ENCODE data around the gene GFM2.

DNA sequence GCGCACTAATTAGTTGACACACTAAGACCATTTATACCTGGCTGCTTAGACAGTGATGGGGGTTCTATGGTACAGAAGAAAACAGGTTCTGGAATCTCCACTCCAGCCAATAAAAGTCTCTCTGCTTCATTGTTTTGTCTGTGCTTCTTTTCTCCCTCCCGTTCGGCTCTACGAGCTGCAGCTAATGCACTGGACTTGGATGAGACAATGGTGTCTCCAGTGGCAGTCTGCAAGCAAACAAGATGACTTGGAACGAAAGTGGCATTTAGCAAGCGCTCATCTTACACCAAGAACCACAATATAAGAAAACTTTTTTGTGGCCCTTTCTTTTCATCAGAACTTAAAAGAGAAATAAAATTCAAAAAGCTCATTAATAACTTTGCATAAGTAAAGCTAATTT is 30.2 kb downstream of the GFM2 start:
- no peak for TF ChIP-seq POLR2A (IDR thresholded peaks at IDR 0.05)
- TF ChIP-seq, protein P1, sequence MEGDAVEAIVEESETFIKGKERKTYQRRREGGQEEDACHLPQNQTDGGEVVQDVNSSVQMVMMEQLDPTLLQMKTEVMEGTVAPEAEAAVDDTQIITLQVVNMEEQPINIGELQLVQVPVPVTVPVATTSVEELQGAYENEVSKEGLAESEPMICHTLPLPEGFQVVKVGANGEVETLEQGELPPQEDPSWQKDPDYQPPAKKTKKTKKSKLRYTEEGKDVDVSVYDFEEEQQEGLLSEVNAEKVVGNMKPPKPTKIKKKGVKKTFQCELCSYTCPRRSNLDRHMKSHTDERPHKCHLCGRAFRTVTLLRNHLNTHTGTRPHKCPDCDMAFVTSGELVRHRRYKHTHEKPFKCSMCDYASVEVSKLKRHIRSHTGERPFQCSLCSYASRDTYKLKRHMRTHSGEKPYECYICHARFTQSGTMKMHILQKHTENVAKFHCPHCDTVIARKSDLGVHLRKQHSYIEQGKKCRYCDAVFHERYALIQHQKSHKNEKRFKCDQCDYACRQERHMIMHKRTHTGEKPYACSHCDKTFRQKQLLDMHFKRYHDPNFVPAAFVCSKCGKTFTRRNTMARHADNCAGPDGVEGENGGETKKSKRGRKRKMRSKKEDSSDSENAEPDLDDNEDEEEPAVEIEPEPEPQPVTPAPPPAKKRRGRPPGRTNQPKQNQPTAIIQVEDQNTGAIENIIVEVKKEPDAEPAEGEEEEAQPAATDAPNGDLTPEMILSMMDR (IDR thresholded peaks at IDR 0.05 in 8 of 11, conservative IDR thresholded peaks at IDR 0.05 in 3 of 11) = no peak

Measured in spleen (tissue), 7 donors.